Measurements from ENCODE around the gene GLIS1.

GLIS1 gene

GRCh38 chr1:53462193-53462592, 276.8 kb downstream of the GLIS1 start:
- no peak overlapping the region for H3K27ac ChIP-seq (ENCODE audit: low read depth, low read length)
- no peak overlapping the region for H2AFZ ChIP-seq (ENCODE audit: low read depth, low read length, severe bottlenecking)
- H3K4me3 ChIP-seq (ENCODE audit: insufficient read depth, low read length, poor library complexity, severe bottlenecking), result no peak overlapping the region
- no peaks in the 10 kb centered on the region for H4K20me1 ChIP-seq (ENCODE audit: low read depth, low read length)
- H3K4me2 ChIP-seq (ENCODE audit: low read depth, low read length, poor library complexity, severe bottlenecking), result no peak overlapping the region
- H3F3A ChIP-seq (ENCODE audit: insufficient read depth), result no peaks in the 10 kb centered on the region
- TF ChIP-seq EZH2phosphoT487 (conservative IDR thresholded peaks at IDR 0.05; ENCODE audit: low read length) (no peak), CTCF (IDR thresholded peaks at IDR 0.05; ENCODE audit: insufficient read depth, low read length, poor library complexity, severe bottlenecking) (no peak)
- no peaks in the 10 kb centered on the region for H3K9me3 ChIP-seq (ENCODE audit: insufficient read depth, low read length)
- no peaks in the 10 kb centered on the region for H3K27me3 ChIP-seq (ENCODE audit: low read length)
- no peaks in the 10 kb centered on the region for H3K79me2 ChIP-seq (ENCODE audit: insufficient read depth, low read length)
- H3K36me3 ChIP-seq (ENCODE audit: low read length), result no peaks in the 10 kb centered on the region
- H3K9me2 ChIP-seq (replicated peaks; ENCODE audit: insufficient read depth, low read length), result no peaks in the 10 kb centered on the region
- no peak overlapping the region for H3K9ac ChIP-seq (ENCODE audit: low read length)

- no peaks in the 10 kb centered on the region for H3K79me2 ChIP-seq (ENCODE audit: insufficient read depth, low read length)
- no peak overlapping the region for H2AFZ ChIP-seq (ENCODE audit: low read depth, low read length, severe bottlenecking)
- no peak overlapping the region for H3K4me2 ChIP-seq (ENCODE audit: low read depth, low read length, poor library complexity, severe bottlenecking)
- no peaks in the 10 kb centered on the region for H4K20me1 ChIP-seq (ENCODE audit: low read depth, low read length)
- no peak overlapping the region for H3K27ac ChIP-seq (ENCODE audit: low read depth, low read length)
- no peaks in the 10 kb centered on the region for H3K9me2 ChIP-seq (replicated peaks; ENCODE audit: insufficient read depth, low read length)
- H3K9me3 ChIP-seq (ENCODE audit: insufficient read depth, low read length), result no peaks in the 10 kb centered on the region
- H3F3A ChIP-seq (ENCODE audit: insufficient read depth), result no peaks in the 10 kb centered on the region
- no peak overlapping the region for H3K9ac ChIP-seq (ENCODE audit: low read length)
- H3K27me3 ChIP-seq (ENCODE audit: low read length), result no peaks in the 10 kb centered on the region
- TF ChIP-seq EZH2phosphoT487 (conservative IDR thresholded peaks at IDR 0.05; ENCODE audit: low read length) (no peak), CTCF (IDR thresholded peaks at IDR 0.05; ENCODE audit: insufficient read depth, low read length, poor library complexity, severe bottlenecking) (no peak)
- no peaks in the 10 kb centered on the region for H3K36me3 ChIP-seq (ENCODE audit: low read length)
- H3K4me3 ChIP-seq (ENCODE audit: insufficient read depth, low read length, poor library complexity, severe bottlenecking), result no peak overlapping the region
Observed at GRCh38 chr1:53461323-53462044, 277.5 kb downstream of the GLIS1 start.

- Histone ChIP-seq H3K27me3 (ENCODE audit: low read length) (no peaks in the 10 kb centered on the region), H3K9me2 (replicated peaks; ENCODE audit: insufficient read depth, low read length) (no peaks in the 10 kb centered on the region), H3F3A (ENCODE audit: insufficient read depth) (no peaks in the 10 kb centered on the region), H4K20me1 (ENCODE audit: low read depth, low read length) (no peaks in the 10 kb centered on the region), H3K27ac (ENCODE audit: low read depth, low read length) (no peak overlapping the region), H3K9ac (ENCODE audit: low read length) (no peak overlapping the region), H3K4me3 (ENCODE audit: insufficient read depth, low read length, poor library complexity, severe bottlenecking) (no peak overlapping the region), H3K36me3 (ENCODE audit: low read length) (no peaks in the 10 kb centered on the region), H3K4me2 (ENCODE audit: low read depth, low read length, poor library complexity, severe bottlenecking) (no peak overlapping the region), H2AFZ (ENCODE audit: low read depth, low read length, severe bottlenecking) (no peak overlapping the region), H3K79me2 (ENCODE audit: insufficient read depth, low read length) (no peaks in the 10 kb centered on the region), H3K9me3 (ENCODE audit: insufficient read depth, low read length) (no peaks in the 10 kb centered on the region)
- TF ChIP-seq CTCF (IDR thresholded peaks at IDR 0.05; ENCODE audit: insufficient read depth, low read length, poor library complexity, severe bottlenecking) (no peak), EZH2phosphoT487 (conservative IDR thresholded peaks at IDR 0.05; ENCODE audit: low read length) (no peak)
Observed at GRCh38 chr1:53460666-53461322, 278.2 kb downstream of the GLIS1 start.
